NOMO-1 (cell line): ENCODE results near the gene PATZ1.

Source experiments
- DNase-seq, 2 experiments: peaks; one replicate each; lab custom pipeline; 2025; ENCODE audit not compliant: unreplicated experiment in 2 of 2; lab: John Stamatoyannopoulos, UW

Gene PATZ1

DNA sequence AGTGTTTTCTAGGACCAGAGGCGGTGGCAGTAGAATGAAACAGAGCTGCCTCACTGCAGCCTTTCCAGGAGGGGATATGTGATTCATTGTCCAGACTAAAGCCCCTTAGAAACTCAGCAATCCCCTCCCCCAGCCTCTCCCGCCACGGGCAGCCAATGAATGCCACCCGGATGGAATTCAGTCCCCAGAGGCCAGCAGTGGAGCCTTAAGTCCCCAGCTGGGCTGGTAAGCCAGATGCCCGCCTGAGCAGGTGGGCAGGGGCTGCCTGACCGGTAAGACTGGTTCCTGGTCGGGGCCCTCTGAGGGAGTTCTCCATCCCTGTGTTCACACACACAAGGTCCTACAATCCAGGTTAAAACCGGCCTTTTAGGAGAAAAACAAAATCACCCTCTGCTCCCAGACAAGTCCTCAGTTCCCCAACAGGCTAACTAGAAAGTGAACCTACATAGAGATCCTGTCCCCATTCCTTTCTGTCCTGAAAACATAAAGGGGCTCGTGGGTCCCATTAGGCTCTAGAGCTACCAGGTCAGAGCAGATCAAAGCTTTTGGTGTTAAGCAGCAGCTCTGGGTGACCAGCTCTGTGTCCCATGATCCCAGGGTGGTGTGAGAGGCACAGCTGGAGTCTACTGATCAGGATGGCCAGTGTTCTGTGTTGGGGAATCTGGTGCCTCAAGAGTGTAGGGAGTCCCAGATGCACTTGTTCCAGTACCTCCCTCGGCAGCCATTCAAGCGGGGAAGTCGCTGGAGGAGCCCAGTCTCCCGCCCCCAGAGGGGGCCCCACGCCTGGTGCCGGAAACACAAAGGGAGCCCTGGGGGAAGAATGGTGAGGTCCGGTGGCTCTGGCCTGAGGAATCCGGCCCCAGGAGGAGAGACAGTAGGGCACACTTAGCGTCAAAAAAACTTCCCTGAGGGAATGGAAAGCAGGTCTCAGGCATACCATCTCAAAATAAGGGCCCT, 2.6 kb downstream of the PATZ1 start:
- peak; percentile 12 to 17 for DNase-seq

DNA sequence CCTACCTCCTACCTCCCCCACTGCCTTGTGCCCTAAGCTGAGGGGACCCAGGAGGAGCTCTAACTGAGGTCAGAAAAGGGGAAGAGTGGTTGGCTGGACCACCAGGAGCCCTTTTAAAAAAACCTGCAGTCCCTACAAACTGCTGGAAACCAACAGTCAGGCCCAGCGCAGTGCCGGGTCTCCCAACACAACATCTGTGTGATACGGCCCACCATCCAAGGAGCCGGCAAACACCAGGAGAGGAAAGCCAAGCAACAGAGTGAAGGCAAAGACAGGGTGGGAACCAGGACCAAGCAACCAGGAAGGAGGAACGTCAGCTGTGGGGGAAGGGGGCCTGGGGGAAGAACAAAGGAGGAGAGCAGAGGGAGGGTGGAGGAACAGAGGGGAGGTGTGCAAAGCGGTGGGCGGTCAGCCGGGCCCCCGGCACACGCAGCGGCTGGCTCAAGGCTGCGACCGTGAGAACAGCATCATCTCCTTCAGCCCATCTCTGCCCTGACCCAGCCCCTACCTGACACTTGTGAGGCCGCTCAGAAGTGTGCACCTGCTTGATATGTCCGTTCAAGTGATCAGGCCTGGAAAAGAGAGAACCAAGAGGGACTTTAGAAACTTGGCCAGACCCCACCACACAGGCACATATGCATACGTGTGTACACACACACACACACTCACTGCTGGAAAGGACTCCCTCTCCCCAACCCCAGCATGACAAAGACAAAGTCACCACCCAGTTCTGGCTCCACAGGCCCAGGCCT, 3.6 kb downstream of the PATZ1 start:
- no peak for DNase-seq

DNA sequence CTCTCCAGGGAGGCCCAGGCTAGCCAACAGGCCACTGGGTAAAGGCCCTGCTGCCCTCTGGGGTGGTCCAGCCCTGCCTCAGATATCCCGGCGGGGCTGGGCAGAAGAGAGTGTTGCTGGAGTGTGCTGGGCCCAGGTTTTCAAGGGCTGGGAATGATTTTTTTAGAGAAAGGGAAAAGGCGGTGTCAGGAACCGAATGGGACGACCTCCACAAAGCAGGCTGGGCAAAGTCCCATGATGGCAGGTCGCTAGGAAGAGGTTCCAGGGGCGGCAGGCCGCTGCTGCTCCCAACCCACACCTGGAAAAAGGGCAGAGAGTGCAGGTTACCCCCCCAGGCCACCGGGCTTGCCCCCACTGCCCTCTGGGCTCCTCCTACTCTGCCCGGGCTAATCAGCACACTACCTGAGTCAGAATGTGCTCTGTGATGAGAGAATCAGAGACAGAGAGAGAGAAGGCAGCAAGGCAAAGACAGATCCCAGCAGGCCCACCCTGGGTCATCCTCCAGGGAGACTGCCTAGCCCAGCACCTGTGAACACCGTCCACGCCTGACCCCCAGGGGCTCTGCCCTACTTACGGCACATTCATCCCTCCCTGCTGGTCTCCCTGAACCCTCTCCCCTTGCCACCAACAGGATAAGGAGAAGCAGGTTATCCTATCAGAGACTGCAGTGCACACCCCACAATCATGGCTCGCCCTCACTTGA, 4.6 kb downstream of the PATZ1 start:
- no peak for DNase-seq

DNA sequence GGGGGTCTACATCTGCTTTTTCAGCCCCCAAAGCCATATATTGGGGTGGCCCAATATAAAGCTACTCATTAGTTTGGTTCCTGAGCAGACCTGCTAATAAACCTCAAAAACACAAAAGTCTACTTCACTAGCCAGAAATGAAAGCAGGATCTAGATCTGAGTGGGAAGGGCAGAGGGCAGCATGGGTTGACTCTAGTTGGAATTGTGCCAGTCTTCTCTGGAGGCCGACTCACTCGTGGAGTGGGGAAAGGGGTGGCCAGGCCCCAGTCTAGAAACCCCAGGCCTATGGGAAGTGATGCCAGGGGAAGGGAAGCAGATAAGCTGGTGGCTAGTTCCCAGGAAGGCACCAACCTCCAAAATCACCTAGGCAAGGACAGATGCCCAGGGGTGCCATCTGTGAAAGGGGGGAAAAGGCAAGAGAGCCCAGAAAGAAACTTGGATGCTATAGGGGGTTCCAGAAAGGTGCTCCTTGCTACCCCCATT, 5.3 kb downstream of the PATZ1 start:
- no peak for DNase-seq

DNA sequence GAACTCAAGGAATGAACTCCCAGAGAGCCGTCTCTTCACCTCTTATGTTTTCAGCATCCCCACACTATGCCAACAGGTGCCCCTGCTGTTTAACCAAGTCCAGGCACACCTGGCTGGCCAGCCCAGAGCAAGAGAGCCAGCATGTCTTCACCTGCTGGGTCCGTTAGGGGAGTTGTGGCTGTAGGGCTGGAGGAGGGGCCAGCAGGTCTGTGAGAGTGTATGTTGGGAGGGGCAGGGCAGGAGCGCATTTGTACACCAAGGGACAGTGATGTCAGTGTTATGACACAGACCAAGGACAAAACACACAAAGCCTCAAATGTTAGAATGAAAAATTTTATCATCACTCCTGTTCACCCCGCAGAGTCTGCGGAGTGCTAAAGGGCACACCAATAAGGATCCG, 5.8 kb downstream of the PATZ1 start:
- no peak for DNase-seq

DNA sequence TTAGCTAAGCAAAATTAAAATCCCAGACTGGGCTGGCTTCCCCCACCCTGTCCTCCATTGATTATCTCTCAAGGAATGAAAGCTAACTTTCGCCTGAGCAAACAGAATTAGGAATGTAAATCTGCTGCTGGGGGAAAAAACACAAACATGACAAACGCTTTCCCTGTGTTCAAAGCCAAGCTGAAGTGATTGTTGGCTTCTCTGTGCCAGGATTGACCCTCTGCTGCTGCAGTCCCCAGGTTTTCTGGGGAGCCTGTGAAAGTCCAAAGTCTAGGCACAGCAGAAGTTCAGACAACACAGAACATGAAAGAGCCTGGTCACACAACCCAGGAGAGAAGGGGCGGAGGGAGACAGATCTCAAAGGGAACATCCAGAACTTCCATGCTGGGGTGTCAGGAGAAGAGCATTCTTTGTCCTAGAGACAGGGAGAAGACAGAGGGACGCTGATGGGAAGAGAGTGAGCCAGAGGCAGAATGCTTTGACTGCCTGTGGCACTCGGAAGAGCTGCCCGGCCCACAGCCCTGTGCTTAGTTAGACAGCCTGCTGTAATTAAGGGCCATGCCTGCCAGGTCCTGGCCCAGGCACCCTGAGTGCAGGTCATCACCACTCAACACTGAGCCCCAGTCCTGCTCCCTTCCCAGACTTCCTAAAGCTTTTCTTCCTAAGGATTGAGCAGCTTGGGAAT, 6.9 kb downstream of the PATZ1 start:
- no peak for DNase-seq

DNA sequence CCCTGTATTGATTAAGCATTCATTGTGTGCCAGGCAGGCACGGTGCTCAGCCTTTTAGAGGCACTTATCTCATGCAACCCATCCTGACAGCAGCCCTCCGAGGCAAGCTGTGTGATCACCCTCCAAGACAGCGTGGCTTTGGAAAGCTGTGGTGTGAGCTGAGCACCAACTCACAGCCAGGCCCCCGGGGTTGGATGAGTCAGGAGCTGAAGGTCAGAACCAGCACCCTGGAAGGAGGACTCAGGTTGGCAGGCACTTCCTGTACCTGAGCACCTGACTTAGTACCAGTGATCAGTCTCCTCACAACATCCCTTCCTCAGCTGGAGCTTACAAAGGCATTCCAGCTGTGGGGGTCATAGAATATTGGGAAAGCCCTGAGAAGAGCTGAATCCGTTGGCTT, 9.0 kb downstream of the PATZ1 start:
- no peak for DNase-seq

DNA sequence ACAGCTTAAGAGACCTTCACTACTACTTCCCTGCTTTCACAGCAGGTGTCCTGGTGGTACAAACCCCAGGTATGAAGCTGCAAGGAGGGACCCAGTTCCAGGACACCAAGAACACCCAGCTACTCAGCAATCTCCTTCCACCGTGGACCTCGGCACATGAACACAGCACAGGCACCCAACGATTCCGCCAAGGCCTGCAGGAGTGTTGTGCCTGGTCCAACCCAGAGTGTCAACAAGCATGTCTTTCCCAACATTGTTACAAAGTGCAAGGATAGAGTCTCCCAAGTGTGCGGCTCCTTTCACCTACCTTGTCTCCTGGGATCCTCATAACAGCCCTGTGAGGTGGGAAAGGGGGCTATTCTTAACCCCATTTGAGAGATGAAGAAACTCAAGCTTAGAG, 11.8 kb downstream of the PATZ1 start:
- DNase-seq, result no peak

DNA sequence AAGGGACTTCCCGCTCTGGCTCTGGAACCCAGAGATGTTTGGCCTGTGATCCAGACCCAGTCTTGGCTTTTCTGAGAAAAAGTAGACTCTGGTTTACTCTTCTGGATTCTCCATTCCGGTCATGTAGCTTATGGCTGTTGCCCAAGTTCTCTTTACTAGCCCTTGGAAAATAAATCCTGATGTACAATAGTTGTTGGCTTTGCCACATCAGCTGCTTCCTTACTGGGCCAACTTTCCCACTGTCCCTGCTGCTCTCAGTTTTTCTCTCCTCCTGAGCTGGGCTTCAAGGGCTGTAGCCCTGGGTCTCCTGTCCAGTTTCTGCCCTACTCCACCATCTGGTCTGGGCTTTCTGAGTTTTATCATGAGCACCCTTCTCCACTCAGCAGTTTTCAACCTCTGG, 12.5 kb downstream of the PATZ1 start:
- DNase-seq, result no peak

DNA sequence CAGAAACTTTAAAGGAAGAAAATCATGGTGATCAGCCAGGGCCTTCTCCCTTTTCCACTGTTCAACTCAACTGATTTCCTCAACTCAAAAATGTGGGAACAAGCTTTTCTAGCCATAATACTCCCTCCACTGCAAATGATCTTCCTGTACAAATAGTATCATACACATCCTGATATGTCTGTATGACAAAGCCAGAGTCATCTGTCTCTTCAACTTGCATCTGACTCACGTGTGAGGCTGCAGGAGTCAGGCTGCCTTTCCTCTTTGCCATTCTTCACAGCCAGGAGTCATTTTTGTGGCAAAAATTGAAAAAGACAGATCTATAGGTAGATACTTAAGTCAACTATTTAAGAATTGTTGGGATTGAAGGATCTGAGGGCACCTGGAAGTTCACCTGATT, 13.3 kb downstream of the PATZ1 start:
- no peak for DNase-seq

DNA sequence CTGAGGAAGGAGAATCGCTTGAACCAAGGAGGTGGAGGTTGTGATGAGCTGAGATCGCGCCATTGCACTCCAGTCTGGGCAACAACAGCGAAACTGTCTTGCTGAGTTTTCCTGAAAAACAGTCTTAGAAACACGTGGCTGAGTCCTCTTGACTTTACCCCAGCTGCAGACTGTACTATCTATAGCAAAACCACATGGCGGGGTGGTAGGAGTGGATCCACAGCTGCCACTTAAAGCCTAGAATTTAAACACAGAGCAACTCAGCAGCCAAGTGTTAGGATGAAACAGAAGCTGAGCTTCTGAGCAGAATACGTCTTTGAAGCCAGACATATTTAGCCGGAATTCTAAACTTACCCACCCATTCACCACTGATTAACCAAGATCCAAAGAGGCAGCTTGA, 14.1 kb downstream of the PATZ1 start:
- no peak for DNase-seq

DNA sequence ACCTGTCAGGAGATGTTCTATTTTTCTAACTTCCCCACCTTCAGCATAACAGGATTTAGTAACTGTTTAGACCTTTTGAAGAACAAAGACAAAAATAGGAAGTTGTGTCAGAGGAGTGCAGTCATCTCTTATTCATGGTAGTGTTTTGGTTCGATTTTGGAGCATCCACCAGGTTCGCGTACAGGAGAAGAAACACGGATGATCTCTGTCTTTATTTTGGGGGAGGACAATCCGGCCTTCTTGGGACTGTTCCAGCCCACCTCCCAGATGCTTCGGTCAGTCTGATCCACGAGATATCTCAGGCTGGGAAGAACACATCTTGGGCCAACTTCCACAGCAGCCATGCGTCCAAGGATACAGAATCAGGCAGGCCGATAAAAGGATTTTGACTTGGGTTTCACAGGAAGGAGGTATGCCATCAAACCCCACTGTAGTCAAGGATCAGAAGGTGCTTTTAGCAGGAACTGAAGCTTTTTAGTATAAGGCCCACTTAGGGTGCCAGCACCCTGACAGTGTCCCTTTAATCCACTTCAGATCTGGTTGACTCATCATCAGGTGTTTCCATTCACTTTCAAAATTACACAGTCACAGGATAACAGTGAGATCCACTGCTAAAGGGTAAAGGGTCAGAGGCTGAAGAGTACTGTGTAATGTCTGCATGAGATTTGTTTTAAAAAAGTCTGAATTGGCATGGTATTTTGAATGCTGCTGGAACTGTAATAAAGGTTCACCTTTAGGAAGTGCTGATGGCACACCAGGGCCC, 16.5 kb downstream of the PATZ1 start:
- no peak for DNase-seq

DNA sequence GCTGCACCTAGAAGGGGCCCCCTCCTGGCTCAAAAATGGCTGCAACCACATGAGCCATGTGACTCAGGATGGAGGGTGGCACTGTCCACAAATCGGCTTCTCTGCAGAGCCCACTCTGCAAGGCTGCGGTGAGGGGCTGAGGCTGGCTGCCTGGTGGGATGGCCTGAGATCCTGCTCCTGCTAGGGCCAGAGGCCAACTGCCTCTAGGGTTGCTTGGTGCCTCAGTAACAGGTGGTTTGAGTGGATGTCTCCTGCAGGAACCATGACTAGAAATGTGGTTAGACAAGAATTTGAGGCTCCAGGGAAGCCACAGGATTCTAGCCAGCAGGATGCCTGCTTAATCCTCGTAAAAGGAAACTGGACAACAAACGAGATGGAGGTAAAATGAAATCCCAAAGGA, 17.1 kb downstream of the PATZ1 start:
- no peak for DNase-seq

DNA sequence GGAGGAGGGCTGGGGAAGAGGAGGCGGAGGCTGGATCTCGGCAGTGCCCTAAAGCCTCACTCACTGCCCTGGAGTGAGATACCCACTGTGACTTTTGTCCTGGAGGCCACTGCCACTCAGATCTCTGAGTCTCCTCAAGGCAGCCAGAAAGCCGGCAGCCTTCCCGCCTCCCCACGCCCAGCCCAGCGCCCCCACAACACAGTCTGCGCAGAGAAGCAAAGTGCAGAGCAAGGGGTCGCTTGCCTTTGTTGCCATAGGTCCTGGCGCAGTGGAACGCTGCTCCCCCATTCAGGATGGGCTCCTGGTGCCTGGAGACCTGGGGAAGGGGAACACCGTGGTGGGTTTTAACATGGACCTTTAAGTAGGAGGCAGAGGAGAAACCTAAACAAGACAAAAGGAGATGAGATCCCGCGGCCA, 17.6 kb downstream of the PATZ1 start:
- DNase-seq, result no peak

DNA sequence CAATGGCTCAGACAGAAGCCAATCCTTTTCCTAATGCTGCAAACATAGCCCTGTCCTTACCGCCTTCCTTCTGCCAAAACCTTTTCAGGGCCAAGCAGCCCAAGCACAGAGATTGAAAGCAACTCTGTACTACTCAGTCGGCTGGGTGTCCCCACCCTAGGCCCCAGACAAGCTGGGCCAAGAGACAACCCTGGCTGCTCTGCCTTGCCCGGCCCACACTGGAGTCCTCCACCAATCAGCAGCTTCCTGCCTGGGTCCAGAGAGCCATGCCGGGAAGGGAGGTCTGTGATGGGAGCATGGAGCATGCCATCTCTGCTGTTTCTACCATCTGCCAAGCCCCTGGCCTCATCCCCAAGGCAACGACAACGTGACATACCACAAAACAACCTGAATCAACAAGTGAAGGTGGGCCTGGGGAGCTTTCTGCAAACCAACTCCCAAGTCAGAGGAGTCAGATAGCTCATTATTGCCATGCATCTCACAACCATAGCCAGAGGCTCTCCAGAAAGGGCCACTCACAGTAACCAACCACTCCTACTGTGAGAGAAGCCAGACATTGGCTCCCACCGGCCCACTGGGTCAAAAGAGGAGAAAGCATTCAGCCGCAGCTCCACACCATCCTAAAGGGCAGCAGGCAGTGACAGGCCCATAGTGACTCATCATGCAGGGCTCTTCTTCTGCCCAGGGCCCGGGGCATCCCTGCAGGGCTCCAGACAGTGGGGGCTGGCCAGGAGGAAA, 18.2 kb downstream of the PATZ1 start:
- no peak for DNase-seq

DNA sequence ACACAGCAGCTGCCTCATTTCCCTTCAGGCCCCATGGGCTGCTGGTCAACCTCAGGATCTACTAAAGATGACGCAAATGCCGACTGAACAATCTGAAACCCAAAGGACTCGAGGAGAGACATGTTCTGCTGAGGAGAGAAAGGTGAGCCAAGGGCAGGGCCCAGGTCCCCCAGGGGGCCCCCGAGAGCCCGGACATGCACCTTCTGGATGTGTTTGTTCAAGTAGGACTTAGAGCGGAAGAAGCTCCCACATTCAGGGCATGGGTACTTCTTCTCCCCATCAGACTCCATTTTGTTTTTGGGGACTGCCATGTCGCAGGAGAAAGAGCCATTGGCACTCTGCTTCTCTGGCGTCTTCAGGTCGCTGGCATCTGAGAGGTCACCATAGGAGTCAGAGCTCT, 19.3 kb downstream of the PATZ1 start:
- no peak for DNase-seq

DNA sequence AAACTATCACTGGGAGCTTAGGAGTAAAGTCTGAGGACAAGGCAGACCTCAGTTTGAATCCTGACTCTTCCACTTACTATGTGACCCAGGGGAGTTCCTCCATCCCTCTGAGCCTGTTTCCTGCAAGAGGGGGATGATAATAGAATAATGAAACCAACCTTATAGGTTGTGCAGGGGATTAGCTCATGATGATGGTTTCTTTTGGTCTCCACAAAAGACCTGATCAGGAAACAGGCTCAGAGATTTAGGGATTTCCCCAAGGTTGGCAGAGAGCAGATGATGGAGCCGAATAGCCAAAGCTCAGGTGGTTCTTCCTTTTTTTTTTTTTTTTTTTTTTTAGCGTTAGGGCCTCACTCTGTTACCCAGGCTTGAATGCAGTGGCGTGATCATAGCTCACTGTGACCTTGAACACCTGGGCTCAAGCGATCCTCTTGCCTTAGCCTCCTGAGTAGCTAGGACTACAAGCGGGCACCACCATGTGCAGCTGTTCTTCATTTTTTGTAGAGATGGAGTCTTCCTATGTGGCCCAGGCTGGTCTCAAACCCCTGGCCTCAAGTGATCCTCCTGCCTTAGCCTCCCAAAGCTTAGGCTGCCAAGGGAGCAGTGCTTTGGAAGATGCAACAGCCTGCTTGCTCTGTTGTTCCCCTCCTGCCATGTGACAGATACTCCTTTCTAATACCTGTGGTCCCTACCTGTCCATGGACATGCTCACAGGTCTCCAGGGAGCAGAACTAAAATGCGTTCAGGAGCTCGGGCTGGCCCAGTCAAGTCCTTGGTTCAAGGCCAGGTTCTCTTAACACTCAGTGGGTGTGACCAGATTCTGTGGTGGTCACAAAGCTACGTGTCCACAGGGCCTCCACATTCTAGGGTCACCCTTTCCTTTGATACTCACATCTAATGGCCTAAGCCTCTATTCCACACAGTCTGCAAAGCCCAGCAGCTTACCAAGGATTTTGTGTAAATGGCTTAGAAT, 22.3 kb downstream of the PATZ1 start:
- no peak for DNase-seq

DNA sequence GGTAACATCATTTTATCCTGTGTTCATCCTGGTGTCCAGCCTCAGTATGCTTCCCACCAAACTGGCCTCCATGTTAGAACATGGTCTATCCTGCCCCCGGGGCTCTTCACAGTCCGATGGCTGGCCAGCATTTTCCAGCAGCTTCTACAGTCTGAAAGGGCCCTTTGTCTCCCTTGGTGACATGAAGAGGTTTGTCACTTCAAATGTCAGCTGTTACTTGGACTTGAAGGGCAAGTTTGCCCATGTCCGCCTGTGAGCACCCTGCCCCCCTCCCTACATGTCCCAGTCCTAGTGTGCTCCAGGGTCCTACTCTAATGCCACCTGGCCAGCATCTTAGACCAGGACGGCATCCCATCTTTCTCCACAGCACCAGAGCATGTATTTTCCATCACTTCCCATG, 24.7 kb downstream of the PATZ1 start:
- no peak for DNase-seq
